RCC 7860 (cell line): Measurements from ENCODE around the gene ADGRD2.

ENCODE experiments used
- DNase-seq: peaks from one replicate; pipeline ENCODE4 v3.0.0-alpha.2; 2015; ENCODE audit warnings: low spot score
- FAIRE-seq: peaks from 2 replicates; lab custom pipeline; 2012; peaks lifted over from hg19 to GRCh38; lab: Jason Lieb, UNC

Gene ADGRD2

DNA sequence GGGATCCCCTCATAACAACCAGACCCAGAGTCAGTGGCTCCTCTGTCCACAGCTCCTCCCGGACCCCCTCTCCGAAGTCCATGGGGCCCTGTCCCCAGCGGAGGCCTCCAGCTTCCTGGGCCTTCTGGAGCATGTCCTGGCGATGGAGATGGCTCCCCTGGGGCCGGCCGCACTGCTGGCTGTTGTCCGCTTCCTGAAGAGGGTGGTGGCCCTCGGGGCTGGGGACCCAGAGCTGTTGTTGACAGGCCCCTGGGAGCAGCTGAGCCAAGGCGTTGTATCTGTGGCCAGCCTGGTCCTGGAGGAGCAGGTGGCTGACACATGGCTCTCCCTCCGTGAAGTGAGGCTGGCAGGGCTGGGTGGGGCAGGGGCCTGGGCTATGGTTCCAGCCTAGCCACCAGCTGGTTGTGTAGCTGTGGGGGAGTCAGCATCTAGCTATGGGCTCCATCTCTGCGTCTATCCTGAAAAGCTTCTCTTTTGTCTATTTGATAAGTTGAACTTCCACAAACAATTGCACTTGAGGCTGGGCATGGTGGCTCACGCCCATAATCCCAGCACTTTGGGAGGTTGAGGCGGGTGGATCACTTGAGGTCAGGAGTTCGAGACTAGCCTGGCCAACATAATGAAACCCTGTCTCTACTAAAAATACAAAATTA, 4.7 kb downstream of the ADGRD2 start:
- FAIRE-seq (no peak), DNase-seq (no peak)

DNA sequence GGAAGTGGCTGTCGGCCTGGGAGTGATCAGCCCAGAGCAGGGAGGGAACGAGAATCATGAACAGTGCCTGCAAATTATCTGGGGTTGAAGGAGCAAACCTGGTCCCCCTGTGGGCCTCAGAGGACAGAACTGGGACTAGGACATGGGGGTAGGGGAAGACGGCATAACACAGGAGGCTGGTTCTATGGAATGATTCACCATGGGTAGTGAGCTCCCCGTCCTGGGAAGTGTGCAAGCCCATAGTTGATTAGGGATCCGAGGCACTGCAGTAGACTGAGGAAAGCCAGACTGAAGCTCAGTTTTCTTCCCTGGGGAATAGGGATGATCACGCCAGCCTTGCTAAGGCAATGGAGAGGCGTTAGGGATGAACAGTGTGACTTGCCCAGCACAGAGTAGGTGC, 5.6 kb downstream of the ADGRD2 start:
- FAIRE-seq (no peak), DNase-seq (no peak)

DNA sequence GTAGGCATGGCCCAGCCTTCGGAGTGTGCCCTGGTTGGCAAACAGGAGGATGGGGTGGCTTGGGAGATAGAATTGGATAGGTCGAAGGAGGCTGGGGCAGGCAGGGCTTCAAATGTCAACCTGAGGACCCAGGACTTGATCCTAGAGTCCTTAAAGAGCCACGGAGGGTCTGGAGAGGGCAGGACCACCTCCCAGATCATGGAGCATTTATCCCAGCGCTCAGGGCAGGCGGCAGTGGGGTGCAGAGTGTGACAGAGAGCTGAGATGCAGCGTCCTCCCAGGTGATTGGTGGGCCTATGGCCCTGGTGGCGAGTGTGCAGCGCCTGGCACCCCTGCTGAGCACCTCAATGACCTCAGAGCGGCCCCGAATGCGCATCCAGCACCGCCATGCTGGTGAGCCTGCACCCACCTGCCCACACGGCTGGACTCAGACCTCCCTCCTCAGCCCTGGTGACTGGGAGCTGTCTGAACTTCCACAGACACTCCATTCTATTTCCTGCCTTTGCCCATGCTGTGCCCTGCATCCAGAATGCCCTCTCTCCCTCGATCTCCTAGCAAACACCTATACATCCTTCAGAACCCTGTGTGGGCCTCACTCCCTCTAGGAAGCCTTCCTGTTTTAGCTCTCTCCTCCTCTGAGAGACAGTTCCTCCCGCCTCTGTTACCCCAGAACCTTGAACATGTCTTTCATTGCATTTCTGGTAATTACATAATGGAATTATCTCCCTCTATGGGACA, 6.3 kb downstream of the ADGRD2 start:
- DNase-seq (no peak), FAIRE-seq (no peak)

DNA sequence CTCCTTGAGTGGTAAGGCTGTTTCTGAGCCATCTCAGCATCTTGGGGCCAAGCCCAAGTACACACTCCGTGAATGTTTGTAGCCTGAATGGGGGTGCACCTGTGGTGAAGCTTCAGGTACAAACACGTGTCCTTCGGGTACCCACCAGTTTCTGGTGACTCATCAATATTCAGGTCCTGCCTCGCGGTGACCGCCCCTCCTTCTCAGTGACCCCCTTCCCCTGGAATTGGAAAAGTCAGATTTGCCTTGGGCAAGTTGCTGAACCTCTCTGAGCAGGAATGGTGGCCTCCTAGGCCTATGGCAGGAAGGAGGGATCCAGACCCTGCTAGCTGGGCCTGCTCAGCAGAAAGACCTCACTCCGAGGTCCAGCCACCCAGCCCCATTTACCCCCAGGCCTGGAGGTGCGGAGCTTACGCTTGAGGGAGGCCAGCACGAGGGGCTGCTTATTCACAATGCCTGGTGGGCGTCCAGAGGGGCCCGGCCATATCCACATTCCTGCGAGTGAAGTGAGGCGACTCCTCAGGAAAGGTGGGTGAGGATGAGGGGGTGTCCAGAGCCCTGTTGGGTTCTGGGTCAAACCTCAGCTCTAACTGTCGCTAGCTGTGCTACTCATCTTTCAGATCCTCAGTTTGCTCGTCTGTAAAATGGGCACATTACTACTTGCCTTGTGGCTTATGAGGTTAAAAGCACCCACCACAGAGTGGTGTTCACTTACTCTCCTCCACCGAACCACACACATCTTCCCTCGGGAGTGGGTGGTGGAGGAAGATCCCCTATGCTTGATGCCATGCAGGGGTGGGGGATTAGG, 7.0 kb downstream of the ADGRD2 start:
- no peak for DNase-seq
- no peak for FAIRE-seq

DNA sequence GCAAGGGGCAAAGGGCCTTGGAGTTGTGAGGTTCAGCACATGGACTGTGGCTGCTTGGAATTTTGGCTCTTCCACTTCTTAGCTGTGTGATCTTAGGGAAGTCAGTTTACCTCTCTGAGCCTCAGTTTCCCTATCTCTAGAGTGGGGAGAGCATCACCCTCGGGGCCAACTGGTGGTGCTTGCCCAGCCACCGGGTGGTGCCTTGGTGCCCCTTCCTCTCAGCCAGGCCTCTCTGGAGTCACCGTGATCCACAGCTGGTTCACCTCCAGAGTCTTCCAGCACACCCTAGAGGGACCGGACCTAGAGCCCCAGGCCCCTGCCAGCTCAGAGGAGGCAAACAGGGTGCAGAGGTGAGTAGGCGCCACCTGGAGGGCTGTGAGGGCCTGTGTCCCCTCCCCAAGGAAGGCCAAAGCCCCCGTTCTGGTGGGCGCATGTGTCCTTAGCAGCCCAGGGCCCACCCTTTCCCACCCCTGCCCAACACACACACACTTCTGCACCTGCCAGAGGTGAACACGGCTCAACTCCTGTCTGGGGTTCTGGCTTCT, 7.7 kb downstream of the ADGRD2 start:
- FAIRE-seq (no peak), DNase-seq (no peak)

DNA sequence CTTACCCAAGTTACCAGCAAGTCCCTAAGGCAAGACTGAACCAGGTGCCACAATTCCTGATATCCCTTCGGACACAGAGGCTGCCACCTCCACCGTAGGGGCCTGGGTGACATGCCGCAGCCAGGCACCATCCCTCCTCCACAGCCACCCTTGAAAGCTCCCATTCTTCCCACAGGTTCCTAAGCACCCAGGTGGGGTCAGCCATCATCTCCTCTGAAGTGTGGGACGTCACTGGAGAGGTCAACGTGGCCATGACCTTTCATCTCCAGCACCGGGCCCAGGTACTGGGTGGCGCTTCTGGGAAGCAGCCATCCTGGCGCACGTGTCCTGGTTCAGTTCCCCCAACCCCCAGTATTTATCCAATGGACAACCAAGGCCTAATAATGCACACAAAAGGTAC, 8.2 kb downstream of the ADGRD2 start:
- no peak for FAIRE-seq
- no peak for DNase-seq

DNA sequence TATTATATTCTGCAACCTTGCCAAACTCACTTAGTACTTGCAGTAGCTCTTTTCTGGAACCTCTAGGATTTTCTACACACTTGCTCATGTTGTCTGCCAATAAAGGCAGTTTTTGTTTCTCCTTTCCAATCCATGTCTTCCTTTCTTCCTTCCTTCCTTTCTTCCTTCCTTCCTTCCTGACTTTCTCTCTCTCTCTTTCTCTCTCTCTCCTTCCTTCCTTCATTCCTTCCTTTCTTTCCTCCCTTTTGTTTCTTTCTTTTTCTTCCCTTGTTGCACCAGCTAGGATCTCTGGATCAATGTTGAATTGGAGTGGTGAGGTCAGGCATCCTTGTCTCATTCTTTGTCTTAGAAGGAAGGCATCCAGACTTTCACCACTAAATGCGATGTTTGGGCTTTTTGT, 12.5 kb downstream of the ADGRD2 start:
- FAIRE-seq (no peak), DNase-seq (no peak)

DNA sequence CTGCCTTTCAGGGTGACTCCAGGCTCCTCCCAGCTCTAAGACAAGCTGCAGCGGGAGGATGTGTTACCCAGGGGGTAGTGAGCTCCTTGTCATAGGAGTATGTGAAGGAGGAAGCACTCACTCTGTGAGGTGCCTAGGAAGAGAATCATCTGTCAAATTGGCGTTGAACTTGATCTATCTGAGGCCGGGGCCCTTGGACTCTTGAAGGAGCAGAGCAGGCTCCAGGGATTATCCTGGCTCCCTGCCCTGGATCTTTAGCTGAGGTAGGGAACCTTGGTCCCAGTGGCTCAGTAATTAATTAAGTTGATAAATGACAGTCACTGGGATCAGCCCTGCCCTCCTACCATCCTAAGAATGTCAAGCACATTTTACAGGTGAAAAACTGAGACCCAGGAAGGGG, 15.5 kb downstream of the ADGRD2 start:
- no peak for FAIRE-seq
- no peak for DNase-seq

DNA sequence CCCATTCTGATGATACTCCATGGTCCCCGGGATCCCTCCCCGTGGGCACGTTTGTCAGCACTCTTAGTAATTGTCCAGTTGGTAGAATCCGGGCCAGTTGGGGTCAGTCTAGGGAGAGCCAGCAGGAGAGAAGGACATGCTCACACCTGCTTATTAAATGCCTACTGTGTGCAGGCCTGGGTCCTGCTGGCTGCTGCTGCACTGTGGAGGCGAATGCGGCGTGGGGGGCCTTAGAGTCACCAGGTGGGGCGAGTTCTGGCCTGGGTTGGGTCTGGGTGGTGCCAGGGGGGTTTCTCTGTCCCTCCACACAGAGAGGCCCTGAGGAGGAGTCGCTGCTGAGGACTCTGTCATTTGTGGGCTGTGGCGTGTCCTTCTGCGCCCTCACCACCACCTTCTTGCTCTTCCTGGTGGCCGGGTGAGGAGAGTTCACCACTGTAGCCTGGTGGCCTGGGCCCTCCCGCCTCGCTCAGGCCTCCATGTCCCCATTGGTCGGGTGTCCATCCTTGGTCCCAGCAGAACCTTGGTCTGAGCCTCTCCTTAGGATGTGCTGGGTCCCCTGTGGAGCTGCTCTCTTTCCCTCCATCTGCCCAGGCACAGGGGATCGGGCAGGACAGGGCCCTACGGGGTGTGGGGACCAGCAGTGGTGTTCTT, 17.3 kb downstream of the ADGRD2 start:
- FAIRE-seq = no peak

DNA sequence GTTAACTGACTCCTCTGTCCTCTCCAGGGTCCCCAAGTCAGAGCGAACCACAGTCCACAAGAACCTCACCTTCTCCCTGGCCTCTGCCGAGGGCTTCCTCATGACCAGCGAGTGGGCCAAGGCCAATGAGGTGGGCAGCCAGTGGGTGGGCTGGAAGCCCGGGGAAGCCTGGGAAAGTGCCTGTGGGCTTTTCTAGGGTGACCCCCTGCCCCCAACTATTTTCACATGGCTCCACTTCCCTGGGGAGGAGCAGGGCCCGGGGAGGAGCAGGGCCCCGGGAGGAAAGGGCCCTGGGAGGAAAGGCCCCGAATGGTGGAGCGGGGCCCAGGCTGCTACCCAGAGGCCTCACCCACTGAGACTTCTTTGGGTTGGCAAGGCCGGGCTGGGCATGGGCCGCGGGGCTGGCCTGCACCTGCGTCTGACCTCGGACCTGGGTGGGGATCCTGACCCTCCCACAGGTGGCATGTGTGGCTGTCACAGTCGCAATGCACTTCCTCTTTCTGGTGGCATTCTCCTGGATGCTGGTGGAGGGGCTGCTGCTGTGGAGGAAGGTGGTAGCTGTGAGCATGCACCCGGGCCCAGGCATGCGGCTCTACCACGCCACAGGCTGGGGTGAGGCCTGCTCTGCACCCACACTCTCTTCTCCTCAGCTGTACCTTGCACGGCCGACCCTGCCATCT, 17.9 kb downstream of the ADGRD2 start:
- no peak for DNase-seq
- FAIRE-seq = no peak

More for the DNA sequence above, 17.3 kb downstream of the ADGRD2 start:
- DNase-seq = no peak

DNA sequence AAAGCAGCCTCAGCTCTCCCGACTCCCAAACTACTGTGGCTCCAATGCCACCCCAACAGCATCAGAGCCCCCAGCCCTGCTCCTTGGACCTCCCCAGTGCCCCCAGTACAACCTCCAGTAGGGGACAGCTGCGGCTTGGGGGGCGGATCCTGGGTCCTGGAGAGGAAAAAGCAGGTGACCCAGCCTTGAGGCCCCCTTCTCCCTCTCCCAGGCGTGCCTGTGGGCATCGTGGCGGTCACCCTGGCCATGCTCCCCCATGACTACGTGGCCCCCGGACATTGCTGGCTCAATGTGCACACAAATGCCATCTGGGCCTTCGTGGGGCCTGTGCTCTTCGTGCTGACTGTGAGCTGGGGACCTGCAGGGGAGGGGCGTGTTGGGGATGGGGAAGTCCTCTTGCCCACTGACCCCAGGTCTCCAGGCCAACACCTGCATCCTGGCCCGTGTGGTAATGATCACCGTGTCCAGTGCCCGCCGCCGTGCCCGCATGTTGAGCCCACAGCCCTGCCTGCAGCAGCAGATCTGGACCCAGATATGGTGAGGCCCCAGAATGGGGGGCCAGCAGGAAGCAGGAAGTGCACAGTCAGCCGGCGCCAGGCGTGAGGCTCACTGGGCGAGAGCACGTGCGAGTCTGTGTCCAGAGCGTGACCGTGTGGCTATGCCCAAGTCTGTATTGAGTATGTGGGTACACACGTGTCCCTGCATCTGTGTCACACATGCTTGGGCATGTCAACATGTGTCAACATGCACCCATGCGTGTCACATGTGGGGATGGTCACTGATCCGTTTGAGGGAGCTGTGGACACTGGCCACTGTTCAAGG, 19.0 kb downstream of the ADGRD2 start:
- no peak for FAIRE-seq
- no peak for DNase-seq

DNA sequence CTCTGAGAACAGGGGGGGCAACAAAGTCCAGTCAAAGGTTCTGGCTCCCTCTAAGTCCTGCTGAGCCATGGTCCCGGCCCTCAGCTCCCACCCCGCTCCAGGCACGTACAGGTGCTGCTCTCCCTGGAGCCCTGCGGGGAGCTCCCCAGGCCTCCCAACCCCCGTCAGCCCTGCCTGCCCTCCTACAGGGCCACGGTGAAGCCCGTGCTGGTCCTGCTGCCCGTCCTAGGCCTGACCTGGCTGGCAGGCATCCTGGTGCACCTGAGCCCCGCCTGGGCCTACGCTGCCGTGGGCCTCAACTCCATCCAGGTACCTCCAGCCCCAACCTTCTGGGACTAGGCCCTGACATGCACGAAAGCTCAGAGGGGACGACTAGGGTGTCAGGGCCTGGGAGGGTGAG, 20.1 kb downstream of the ADGRD2 start:
- no peak for FAIRE-seq
- no peak for DNase-seq

DNA sequence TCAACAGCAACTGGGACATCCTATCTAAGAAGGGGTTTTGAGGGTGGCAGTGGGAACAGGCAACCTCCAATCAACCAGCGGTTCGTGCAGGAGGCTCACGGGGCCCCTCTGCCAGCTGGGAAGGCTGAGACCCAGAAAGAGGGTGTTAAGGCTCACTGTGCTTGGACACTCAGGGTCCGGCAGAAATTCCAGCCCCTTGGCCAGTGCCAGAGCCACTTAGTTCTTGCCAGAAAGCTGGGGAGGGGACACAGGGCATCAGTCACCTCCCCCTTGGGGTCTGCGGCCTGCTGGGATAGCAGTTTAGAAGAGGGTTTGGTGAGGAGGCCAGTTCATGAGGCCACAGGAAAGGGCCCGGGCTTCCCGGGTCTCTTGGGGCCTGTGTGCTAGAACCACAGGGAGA, 20.5 kb downstream of the ADGRD2 start:
- FAIRE-seq (no peak), DNase-seq (no peak)

DNA sequence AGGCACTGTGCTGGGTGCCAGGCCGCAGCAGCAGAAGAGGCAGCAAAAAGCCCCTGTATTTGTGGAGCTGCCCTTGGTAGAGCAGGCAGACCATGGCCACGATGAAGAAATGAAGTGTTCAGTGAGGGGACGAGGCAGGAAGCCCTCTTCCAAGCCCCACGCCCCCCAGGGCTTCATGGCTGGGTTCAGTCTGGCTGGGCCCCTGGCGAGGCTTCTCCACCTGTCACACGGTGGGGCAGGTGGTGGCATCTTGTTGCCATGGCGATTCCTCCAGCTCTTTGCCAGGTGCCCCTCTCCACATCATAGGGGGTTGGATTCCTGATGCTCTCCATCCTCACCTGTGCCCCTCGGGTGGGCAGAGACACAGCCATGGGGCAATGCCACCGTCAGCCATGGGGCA, 21.5 kb downstream of the ADGRD2 start:
- FAIRE-seq = no peak
- DNase-seq = no peak

DNA sequence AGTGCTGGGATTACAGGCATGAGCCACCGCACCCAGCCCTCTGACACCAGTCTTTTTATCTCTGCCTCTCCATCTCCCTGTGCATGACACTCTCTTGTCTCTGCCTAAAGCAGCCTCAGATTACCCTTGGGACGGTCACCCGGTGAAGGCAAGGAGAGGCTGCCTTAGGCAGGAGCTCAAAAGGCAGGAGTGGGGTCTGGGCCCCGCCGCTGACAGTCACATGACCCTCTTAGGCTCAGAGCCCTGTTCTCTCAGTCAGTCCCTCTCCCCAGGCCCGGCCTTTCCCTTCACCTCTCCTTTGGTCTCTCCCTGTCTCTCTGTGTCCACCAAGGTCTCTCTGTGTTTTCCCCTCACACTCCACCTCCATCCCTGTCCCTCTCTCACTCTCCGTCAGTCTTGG, 22.5 kb downstream of the ADGRD2 start:
- DNase-seq (no peak), FAIRE-seq (no peak)

DNA sequence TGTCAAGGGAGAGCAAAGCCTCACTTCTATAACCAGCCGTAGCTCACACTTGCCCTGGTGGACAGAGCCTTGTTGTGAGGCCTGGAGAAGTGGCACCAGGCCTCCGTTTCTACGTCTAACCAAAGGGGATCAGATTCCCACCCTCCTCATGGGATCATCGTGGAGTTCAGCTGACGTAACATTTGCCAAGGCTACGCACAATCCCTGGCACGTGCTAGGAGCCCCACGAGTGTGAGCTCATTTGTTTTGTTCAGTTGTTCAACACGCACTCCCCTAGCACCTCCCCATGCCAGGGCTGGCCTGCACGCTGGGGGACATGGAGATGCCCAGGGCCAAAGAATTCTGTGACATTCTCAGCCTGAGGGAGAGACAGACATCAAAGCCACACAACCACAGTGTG, 23.1 kb downstream of the ADGRD2 start:
- DNase-seq (no peak), FAIRE-seq (no peak)

DNA sequence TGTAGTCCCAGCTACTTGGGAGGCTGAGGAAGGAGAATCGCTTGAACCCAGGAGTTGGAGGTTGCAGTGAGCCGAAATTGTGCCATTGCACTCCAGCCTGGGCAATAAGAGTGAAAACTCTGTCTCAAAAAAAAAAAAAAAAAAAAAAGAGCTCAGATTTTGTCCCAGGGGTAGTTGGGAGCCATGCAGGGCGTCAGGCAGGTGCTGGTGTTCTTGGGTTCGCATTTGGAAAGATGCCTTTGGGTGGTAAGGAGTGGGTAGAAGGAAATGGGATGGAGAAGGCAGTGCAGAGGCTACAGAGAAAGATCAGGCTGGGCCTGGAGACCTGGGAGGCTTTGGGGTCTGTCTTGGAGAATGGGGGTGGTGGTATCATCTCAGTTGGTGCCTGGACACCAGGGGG, 23.9 kb downstream of the ADGRD2 start:
- no peak for DNase-seq
- no peak for FAIRE-seq

DNA sequence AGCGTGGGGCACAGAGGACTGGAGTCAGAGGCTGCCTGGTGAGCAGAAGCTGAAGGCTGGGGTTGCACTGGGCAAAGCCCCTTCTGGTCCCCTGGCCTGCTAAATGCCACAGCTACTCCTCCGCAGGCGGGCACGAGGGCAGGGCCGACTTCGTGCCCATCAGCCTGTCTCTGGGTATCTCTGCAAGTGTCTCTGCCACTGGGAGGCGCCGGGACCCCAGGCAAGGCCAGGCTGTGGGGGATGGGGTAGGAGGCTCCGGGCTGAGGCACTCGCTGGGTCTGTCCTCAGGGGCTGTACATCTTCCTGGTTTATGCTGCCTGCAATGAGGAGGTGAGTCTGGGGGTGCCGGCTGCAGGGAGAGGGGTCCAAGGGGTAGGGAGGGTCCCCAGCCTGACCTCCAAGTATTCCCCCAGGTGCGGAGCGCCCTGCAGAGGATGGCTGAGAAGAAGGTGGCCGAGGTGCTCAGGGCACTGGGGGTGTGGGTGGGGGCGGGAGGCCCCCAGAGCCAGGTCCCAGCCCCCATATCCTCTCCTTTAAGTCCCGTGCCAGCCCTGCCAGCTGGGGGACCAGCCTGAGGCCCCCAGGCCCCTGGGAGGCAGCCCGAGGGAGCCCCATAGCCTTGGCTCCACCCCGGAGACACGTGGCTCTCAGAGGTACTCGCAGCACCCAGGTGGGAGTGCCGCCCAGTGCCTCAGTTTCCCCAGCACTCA, 25.1 kb downstream of the ADGRD2 start:
- DNase-seq = no peak
- no peak for FAIRE-seq
